Astrocyte of the spinal cord (primary cell): ENCODE measurements around the gene PEMT.

Source experiments
- DNase-seq: peaks from one replicate; pipeline ENCODE4 v3.0.0; 2011; ENCODE audit warnings: low read depth, low spot score
- H3K4me3 ChIP-seq: 2 replicates; pipeline ENCODE4 v1.5.1; 2011; ENCODE audit warnings: low read depth, mild to moderate bottlenecking, low read length, moderate library complexity
- in situ Hi-C: cut with HindIII; loops from 2 replicates; pipeline ENCODE4 v1.10.0; 2017; ENCODE audit warnings: low sequenced_read_pairs
- TF ChIP-seq, protein P1 (sequence below): IDR thresholded peaks from 2 replicates; pipeline ENCODE4 v1.5.1; 2012; ENCODE audit warnings: low read depth, mild to moderate bottlenecking, low read length, inconsistent platforms

Gene PEMT

DNA sequence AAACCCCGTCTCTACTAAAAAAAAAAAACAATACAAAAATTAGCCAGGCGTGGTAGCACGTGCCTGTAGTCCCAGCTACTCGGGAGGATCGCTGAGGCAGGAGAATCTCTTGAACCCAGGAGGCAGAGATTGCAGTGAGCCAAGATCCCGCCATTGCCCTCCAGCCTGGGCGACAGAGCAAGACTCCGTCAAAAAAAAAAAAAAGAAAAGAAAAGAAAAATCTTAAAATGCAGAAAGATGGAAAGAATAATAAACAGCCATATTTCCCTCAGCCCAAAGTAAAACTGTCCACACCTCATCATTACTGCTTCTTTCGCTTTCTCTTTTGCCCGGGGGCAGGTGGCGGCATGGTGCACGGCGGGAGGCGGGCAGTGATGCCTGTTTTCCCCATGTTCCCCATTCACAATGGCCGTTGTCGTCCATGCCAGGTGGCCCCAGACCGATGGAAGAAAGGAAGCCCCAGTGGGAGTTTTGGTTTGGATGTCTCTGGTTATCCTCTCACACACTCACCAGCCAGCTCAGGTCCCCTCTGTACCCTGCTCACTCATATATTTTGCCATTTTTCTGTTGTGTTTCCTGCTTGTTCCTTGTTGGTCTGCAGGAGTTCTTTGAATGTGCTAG is 37.0 kb upstream of the PEMT start:
- in situ Hi-C loops = no loop called here
- no peak overlapping the region for H3K4me3 ChIP-seq
- TF ChIP-seq, protein P1, sequence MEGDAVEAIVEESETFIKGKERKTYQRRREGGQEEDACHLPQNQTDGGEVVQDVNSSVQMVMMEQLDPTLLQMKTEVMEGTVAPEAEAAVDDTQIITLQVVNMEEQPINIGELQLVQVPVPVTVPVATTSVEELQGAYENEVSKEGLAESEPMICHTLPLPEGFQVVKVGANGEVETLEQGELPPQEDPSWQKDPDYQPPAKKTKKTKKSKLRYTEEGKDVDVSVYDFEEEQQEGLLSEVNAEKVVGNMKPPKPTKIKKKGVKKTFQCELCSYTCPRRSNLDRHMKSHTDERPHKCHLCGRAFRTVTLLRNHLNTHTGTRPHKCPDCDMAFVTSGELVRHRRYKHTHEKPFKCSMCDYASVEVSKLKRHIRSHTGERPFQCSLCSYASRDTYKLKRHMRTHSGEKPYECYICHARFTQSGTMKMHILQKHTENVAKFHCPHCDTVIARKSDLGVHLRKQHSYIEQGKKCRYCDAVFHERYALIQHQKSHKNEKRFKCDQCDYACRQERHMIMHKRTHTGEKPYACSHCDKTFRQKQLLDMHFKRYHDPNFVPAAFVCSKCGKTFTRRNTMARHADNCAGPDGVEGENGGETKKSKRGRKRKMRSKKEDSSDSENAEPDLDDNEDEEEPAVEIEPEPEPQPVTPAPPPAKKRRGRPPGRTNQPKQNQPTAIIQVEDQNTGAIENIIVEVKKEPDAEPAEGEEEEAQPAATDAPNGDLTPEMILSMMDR = no peak
- no peak for DNase-seq

DNA sequence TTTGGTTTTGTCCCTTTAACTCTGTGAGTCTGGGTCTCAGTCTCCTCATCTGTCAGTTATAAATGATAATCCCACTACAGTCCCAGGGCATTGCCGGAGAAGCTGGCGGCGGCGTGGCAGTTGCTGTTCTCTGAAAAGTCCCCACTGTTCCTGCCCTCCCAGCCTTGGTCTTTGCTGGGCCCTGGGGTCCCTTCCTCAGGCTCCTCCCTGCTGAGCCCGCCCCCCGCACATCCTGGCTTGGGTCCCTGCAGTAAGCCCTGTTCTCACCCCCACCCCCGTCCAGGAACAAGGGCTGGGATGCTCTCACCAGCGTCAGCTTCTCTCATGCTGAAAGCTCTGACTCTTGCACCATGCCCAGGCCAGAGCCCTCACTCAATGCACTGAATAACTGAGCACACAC is 35.3 kb upstream of the PEMT start:
- in situ Hi-C loops = no loop called here
- H3K4me3 ChIP-seq = no peak overlapping the region
- TF ChIP-seq, protein P1 = no peak
- no peak for DNase-seq

DNA sequence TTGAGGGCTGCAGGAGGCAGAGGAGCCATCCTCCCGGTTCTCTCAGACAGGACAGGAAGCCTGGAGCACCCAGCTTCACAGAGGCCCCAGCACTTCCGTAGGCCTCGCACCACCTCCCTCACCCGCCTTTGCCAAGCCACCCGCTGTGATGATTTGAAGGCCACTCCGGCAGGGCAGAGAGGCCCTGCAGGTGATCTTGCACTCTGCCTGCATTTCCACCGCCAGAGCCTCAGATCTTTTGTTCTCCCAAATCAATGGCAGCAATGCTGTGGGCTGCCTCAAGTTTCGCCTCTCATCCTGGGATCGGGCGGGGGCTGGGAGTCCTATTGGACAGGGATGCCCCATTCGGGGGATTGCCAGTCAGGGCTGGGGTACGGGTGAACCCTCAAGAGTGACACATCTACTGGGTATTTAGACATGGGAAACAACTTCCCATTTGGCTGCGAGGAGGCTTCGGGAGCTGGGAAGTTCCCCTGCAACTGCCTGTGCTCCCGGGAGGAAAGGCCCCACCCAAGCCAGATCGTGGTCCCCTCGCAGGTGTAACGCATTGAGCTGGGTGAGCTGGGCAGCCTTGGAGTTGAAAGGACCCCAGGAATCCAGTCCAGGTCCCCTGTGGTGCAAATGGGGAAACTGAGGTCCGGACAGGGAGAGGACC is 34.8 kb upstream of the PEMT start:
- no peak for DNase-seq
- TF ChIP-seq, protein P1 = no peak
- no peak overlapping the region for H3K4me3 ChIP-seq
- in situ Hi-C loops = no loop called here

DNA sequence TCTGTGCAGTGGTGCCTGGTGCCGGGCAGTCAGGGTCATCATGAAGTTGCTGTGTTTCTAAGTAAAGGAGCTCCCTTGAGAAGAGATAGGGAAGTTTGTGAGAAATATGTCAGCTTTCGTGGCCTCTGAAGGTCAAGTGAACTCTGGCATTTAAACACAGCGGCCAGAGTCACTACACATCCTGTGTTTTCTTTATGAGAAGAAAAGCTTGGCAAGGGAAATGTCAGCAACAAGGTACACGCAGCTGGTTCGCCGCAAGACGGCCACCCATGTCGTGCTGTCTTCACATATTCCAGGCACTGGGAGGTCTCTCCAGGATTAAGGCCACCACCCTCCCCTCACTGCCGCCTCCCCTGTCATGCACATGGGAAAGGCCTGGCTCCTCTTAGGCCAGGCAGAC is 33.2 kb upstream of the PEMT start:
- no peak for DNase-seq
- no peak overlapping the region for H3K4me3 ChIP-seq
- in situ Hi-C loops = no loop called here
- TF ChIP-seq, protein P1 = no peak

DNA sequence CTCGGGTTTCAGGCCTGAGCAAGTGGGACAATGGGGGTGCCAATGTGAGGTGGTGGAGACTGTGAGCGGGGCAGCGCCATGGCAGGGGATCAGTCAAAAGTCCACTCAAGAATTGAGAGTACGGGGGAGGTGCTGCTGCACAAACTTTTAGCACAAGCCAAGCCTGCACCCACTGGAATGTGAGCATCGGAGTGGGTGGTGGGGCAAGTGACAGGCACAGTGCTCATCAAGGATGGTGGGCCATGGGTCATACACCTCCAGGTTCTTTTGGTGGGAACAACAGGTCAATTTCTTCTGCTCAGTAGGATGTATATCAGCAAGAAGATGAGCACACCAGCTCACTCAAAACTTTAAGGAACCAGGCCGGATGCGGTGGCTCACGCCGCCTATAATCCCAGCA is 32.4 kb upstream of the PEMT start:
- no peak for DNase-seq

DNA sequence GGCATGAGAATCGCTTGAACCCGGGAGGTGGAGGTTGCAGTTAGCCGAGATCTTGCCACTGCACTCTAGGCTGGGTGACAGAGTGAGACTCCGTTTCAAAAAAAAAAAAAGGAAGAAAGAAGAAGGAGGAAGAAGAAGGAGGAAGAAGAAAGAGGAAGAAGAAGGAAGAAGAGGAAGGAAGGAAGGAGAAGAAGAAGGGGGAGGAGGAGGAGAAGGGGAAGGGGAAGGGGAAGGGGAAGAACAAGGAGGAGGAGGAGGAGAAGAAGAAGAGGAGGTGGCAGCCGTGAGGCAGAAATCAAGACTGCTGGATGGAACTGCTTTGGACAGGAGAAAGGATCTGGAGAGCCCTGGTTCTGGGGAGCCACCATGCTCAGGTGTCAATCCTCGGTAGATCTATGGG is 29.7 kb upstream of the PEMT start:
- TF ChIP-seq, protein P1 = no peak
- no peak overlapping the region for H3K4me3 ChIP-seq
- DNase-seq = no peak
- in situ Hi-C loops = no loop called here

More for the DNA sequence above, 32.4 kb upstream of the PEMT start:
- TF ChIP-seq, protein P1 = no peak
- no peak overlapping the region for H3K4me3 ChIP-seq
- in situ Hi-C loops = no loop called here
